ENCODE data around the gene PSORS1C1. TPM values are rescaled to one million over a fixed set of nuclear protein-coding genes. Genes with fewer than 3 reads are reported as not detected.

Gene PSORS1C1
- total RNA-seq, 1 donor from 2014 or later: not detected

- no peak for DNase-seq (ENCODE audit: extremely low spot score, unreplicated experiment)
- TF ChIP-seq CTCF (conservative IDR thresholded peaks at IDR 0.05): no peak
- Mint-ChIP-seq H3K4me3 (no peak overlapping the region), H3K9me3 (no peaks in the 10 kb centered on the region), H3K27ac (no peak overlapping the region), H3K4me1 (ENCODE audit: unreplicated experiment) (no peaks in the 10 kb centered on the region), H3K36me3 (no peaks in the 10 kb centered on the region), H3K27me3 (peaks cover 55% of the 10 kb centered on the region)
Observed at GRCh38 chr6:31111712-31112111, 2.9 kb upstream of the PSORS1C1 start.

GRCh38 chr6:31112478-31112877 lies 2.1 kb upstream of the PSORS1C1 start, which contains the start of gene C6orf15:
Gene C6orf15, minus strand, starts transcription at chr6:31112575. Its CDS starts 20 bp downstream, at chr6:31112555.
- Mint-ChIP-seq H3K4me3 (no peak within 1 kb of the TSS), H3K27ac (no peak within 1 kb of the TSS), H3K9me3 (no peaks in the 10 kb centered on the region), H3K27me3 (peaks cover 62% of the 10 kb centered on the region), H3K4me1 (ENCODE audit: unreplicated experiment) (no peaks in the 10 kb centered on the region), H3K36me3 (no peaks in the 10 kb centered on the region)
- no peak for DNase-seq (ENCODE audit: extremely low spot score, unreplicated experiment)
- TF ChIP-seq CTCF (conservative IDR thresholded peaks at IDR 0.05): no peak

GRCh38 chr6:31113861-31114540 lies 599 bp upstream of the PSORS1C1 start:
- TF ChIP-seq CTCF (conservative IDR thresholded peaks at IDR 0.05): no peak
- H3K9me3 Mint-ChIP-seq: no peaks in the 10 kb centered on the region
- H3K36me3 Mint-ChIP-seq: no peaks in the 10 kb centered on the region
- H3K27ac Mint-ChIP-seq: no peak overlapping the region
- no peak overlapping the region for H3K4me3 Mint-ChIP-seq
- H3K4me1 Mint-ChIP-seq (ENCODE audit: unreplicated experiment): no peaks in the 10 kb centered on the region
- peaks cover 67% of the 10 kb centered on the region for H3K27me3 Mint-ChIP-seq
- no peak for DNase-seq (ENCODE audit: extremely low spot score, unreplicated experiment)

GRCh38 chr6:31114970-31115849 lies 610 bp downstream of the PSORS1C1 start:
- Mint-ChIP-seq H3K4me3 (no peak overlapping the region), H3K4me1 (ENCODE audit: unreplicated experiment) (no peaks in the 10 kb centered on the region), H3K9me3 (no peaks in the 10 kb centered on the region), H3K27me3 (peaks cover 60% of the 10 kb centered on the region), H3K27ac (no peak overlapping the region), H3K36me3 (no peaks in the 10 kb centered on the region)
- no peak for DNase-seq (ENCODE audit: extremely low spot score, unreplicated experiment)
- no peak for TF ChIP-seq CTCF (conservative IDR thresholded peaks at IDR 0.05)

- H3K4me3 Mint-ChIP-seq: no peak overlapping the region
- peaks cover 52% of the 10 kb centered on the region for H3K27me3 Mint-ChIP-seq
- DNase-seq (ENCODE audit: extremely low spot score, unreplicated experiment): no peak
- H3K36me3 Mint-ChIP-seq: no peaks in the 10 kb centered on the region
- no peaks in the 10 kb centered on the region for H3K9me3 Mint-ChIP-seq
- no peak for TF ChIP-seq CTCF (conservative IDR thresholded peaks at IDR 0.05)
- no peak overlapping the region for H3K27ac Mint-ChIP-seq
- H3K4me1 Mint-ChIP-seq (ENCODE audit: unreplicated experiment): no peaks in the 10 kb centered on the region
Observed at GRCh38 chr6:31115941-31116560, 1.5 kb downstream of the PSORS1C1 start.

Data from type B pancreatic cell (in vitro differentiated cells).